Tibial nerve (tissue), 4 donors: ENCODE measurements around the gene PLAAT2.

Experiments
- EP300 ChIP-seq, 2 donors: sonication (generic); formaldehyde crosslinking; IDR thresholded peaks; one replicate each; pipeline ENCODE4 v1.6.1; 2017; ENCODE audit warnings: antibody characterized with exemption in 2 of 2, mild to moderate bottlenecking in 1 of 2
- POLR2A ChIP-seq, 2 donors: fragments of 450-650 bp; IDR thresholded peaks; one replicate each; pipeline ENCODE4 v1.6.1; 2017; ENCODE audit warnings: antibody characterized with exemption in 2 of 2, mild to moderate bottlenecking in 2 of 2, moderate library complexity in 2 of 2
- TF ChIP-seq, protein P1 (sequence below), 5 experiments: fragments of 200-600 bp in 3 of 5; fragments of 450-650 bp in 2 of 5; sonication (generic) in 3 of 5; IDR thresholded peaks; one replicate each; pipeline ENCODE4 v1.5.1; 2016 to 2019; ENCODE audit warnings: antibody characterized with exemption in 5 of 5, mild to moderate bottlenecking in 3 of 5, moderate library complexity in 2 of 5

DNA sequence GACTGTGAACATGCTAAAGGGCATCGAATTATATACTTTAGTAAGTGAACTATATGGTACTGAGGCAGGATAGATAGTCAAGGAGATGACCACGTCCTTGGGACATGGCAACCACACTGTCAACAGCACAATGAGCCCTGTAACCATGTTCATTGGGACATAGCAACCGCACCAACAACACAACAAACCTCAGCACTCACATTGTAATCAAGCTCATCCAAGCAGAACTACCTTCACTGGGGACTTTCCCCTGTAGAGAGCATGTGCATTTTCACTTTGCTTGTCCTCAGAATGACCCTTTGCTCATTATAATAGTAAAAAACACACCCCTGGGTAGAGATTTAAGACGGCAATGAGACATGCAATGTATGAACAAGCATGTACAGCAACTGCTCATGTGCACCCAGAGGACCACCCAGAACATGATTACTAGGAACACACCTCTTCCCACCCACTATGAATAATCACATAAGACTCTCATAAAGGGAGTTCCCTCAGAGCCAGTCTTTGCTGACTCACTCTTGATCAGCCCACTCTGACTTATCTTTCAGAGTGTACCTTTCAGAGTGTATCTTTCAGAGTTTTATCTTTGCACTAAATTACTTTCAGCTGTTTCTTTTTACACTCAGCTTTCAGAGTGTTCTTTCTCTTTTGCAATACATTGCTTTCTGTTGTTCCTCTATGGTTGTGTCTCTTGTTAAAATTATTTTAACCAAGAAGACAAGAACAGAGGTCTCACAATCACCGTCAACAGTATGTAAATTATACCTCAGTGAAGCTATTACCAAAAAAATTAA is 4.1 kb upstream of the PLAAT2 start:
- TF ChIP-seq, protein P1, sequence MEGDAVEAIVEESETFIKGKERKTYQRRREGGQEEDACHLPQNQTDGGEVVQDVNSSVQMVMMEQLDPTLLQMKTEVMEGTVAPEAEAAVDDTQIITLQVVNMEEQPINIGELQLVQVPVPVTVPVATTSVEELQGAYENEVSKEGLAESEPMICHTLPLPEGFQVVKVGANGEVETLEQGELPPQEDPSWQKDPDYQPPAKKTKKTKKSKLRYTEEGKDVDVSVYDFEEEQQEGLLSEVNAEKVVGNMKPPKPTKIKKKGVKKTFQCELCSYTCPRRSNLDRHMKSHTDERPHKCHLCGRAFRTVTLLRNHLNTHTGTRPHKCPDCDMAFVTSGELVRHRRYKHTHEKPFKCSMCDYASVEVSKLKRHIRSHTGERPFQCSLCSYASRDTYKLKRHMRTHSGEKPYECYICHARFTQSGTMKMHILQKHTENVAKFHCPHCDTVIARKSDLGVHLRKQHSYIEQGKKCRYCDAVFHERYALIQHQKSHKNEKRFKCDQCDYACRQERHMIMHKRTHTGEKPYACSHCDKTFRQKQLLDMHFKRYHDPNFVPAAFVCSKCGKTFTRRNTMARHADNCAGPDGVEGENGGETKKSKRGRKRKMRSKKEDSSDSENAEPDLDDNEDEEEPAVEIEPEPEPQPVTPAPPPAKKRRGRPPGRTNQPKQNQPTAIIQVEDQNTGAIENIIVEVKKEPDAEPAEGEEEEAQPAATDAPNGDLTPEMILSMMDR (IDR thresholded peaks at IDR 0.05): no peak
- TF ChIP-seq POLR2A (IDR thresholded peaks at IDR 0.05): no peak
- peak in 1 of 2 donors; percentile 42 for TF ChIP-seq EP300 (IDR thresholded peaks at IDR 0.05)
